GM04504 (cell line): Measurements from ENCODE around the gene FAM240B.

ENCODE experiments used
- DNase-seq: peaks from one replicate; pipeline ENCODE4 v3.0.0-alpha.2; 2012; ENCODE audit warnings: low read depth

FAM240B gene

DNA sequence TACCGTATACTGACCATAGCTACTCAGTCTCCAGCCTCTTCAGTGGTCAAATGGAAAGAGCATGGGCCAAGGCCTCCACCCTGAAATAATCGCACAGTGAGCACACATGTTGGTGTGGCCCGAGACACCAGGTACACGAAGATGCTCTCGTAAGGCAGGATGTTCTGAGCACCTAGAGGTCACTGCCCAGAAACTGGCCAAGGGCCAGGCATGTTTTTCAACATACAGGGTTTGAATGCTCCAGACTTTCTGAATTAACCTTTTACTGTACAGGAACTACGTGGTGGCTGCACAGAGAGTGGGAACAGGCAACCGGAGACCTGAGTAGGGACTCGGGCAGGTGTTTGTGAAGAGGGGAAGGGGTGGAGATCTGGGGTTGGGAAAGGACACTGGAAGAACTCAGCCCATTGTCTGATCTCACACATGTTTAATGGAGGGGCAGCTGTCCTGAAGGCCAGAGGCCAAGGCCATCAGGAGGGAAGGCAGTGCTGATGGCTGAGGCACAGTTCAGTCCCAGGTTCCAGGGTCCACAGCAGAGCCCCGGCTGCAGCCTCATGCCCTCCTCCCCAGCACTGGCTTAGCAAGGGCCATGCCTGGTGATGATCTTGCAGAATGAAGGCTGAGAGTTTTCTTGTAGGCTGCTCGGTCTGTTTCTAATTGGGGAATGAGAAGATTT, 51.0 kb downstream of the FAM240B start:
- DNase-seq, result no peak

GRCh38 chr9:38662763-38663593, 57.0 kb downstream of the FAM240B start:
- DNase-seq, result no peak

DNA sequence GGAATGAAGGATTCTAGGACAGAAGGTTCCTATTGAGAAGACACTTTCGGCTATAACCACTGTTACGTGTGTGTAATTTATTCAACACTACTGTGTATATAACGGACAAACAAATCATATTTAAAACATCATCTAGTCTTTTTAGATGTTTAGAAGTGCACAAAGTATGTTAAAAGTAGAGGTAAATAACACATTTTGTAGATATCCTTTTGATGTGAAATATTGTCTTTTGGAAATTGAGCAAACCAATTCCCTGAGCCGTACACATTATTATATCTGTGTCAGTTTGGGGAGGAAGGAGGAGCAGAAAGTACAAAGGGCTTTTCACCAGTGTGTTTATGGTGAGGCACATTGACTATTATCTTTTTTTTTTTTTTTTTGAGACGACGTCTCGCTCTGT, 60.4 kb downstream of the FAM240B start:
- no peak for DNase-seq

DNA sequence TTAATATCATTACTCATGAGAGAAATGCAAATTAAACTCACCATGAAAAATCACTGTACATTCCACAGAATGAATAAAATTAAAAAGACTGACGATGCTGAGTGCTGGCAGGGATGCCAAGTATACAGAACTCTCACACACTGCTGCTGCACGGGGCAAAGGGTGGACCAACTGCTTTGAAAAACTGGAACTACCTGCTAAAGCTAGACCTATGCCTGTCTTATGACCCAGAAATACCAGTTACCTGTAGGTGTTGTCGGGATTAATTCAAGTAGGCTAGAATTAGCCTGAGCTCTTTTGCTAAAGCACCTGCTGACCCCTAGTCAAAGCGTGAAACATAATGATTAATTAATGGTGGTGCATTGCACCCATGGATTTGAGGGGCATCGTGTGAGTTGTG, 63.0 kb downstream of the FAM240B start:
- no peak for DNase-seq

DNA sequence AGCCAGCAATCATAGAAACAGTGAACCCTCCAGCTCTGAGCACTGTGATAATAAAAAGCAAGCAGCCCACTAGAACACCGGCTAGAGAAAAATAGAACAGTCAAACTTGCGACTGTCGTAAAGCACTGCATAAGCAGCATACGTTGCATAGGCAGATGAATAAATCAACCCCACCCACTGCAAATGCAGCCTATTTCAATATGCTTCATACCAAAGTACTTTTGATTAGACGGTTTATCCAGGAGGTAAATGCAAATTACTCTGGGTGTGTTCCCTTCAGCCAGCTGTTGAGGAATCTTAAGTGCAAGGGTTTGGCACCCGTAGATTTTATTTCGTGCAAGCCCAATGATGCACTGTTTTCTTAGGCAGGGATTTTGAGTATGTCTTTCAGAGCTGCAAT, 67.4 kb downstream of the FAM240B start:
- no peak for DNase-seq

DNA sequence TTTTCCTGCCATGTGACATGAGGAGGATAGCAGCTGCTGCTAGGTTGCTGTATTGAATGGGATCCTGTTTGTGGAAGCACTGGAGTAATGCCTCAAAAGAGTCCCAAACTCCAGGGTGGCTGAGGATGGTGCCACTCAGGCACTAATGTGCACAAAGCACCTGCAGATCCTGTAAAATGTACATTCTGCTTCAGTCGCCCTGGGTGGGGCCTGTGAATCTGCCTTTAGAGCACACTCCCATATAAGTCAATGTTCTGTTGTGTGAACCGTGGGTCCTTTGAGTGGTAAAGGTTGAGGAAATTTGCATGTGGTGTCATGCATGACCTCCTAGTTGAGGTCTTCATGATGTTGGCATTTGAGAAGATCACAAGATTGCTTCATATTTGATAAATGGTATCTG, 67.9 kb downstream of the FAM240B start:
- DNase-seq, result no peak

DNA sequence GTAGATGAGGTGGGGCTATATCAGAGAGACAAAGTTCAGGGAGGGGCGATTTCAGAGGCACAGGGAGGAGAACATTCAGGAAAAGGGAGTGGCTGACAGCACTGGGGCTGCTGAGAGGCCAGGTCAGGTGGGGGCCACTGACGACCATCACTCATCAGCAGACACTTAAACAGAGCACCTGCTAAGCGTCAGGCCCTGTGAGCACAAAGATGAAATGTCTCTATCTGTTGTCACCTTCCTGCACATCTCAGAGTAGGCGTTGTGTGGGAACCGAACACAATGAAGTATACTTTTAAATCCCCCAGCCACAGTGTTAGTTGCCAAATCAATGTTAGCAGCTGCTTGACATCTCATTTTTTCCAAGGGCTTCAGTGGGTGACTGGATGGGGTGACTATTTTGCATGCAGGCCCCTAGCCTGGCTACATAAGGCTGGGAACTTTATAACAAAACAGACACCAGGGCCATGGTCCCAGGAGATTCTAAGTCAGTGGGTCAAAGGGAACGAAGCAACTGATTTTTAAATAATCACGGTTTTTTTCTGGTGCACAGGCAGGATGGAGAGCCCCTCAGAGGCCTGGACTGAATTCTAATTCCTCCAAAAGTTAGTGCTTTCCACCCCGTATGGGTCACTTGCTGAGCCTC, 68.4 kb downstream of the FAM240B start:
- DNase-seq, result no peak

GRCh38 chr9:38650564-38650963, 69.4 kb downstream of the FAM240B start:
- no peak for DNase-seq

DNA sequence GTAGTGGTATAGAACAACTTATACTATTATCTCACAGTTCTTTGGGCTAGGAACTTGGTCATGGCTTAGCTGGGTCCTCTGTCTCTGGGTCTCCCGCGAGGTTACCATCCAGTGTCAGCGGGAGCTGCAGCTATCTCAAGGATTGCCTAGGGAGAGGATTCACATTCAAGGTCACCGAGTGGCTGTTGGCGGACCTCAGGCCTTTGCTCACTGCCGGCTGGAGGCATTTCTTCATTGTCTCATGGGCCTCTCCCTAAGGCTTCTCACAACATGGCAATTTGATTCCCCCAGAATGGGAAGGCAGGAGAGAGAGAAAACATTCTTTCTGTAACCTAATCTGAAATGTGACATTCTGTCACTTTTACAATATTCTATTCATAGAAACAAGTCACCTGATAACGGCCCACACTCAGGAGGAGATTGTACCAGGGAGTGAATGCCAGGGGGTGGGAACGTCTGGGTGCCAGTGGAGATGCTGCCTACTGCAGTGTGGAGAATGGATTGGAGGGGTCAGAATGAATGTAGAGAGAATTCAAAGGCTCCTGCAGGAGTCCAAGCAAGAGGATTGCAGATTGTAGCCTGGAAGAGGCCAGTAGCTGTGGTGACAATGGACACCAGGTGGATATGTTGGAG, 70.1 kb downstream of the FAM240B start:
- DNase-seq, result no peak

- no peak for DNase-seq
These were observed 75.3 kb downstream of the FAM240B start for GRCh38 chr9:38644601-38645000.
